LoVo (cell line): ENCODE data around the gene FKBP8.

Source experiments
- DNase-seq: peaks from one replicate; pipeline ENCODE4 v3.0.0-alpha.2; 2016; ENCODE audit warnings: low spot score

The FKBP8 gene

GRCh38 chr19:18483119-18483890 is 60.1 kb downstream of the FKBP8 start:
- DNase-seq = no peak
